ENCODE measurements around the gene TK2. TPM values are rescaled to one million over a fixed set of nuclear protein-coding genes. Genes with fewer than 3 reads are reported as not detected.

TK2 gene
- total RNA-seq, 6 experiments from 2014 or later, result 29.1 to 43.8 (median 32.6) TPM

GRCh38 chr16:66563574-66564334 lies 13.8 kb upstream of the TK2 start:
- no peaks in the 10 kb centered on the region; the same call in 1 of the 2 replicates for H3K27me3 Mint-ChIP-seq (ENCODE audit: insufficient read depth)
- peaks cover 28% of the 10 kb centered on the region for H3K4me1 Mint-ChIP-seq (ENCODE audit: low read depth)
- no peak overlapping the region for H3K4me3 Mint-ChIP-seq
- no peak for DNase-seq
- H3K27ac Mint-ChIP-seq, result no peak overlapping the region
- peaks cover 20% of the 10 kb centered on the region for H3K36me3 Mint-ChIP-seq (ENCODE audit: low read depth)
- no peak for TF ChIP-seq CTCF (IDR thresholded peaks at IDR 0.05)
- H3K9me3 Mint-ChIP-seq, result no peaks in the 10 kb centered on the region

- no peaks in the 10 kb centered on the region for H3K9me3 Mint-ChIP-seq
- peaks cover 20% of the 10 kb centered on the region for H3K36me3 Mint-ChIP-seq (ENCODE audit: low read depth)
- peaks cover 20% of the 10 kb centered on the region for H3K4me1 Mint-ChIP-seq (ENCODE audit: low read depth)
- no peak for TF ChIP-seq CTCF (IDR thresholded peaks at IDR 0.05)
- H3K27me3 Mint-ChIP-seq (ENCODE audit: insufficient read depth), result no peaks in the 10 kb centered on the region; the same call in 1 of the 2 replicates
- no peak overlapping the region; the same call in 1 of the 2 replicates for H3K27ac Mint-ChIP-seq
- DNase-seq, result no peak
- H3K4me3 Mint-ChIP-seq, result no peak overlapping the region
Observed at GRCh38 chr16:66562986-66563385, 13.1 kb upstream of the TK2 start.

GRCh38 chr16:66562409-66562808 lies 12.5 kb upstream of the TK2 start:
- Mint-ChIP-seq H3K36me3 (ENCODE audit: low read depth) (peaks cover 19% of the 10 kb centered on the region), H3K9me3 (no peaks in the 10 kb centered on the region), H3K27me3 (ENCODE audit: insufficient read depth) (no peaks in the 10 kb centered on the region; the same call in 1 of the 2 replicates)

GRCh38 chr16:66561381-66562080 lies 11.6 kb upstream of the TK2 start:
- Mint-ChIP-seq H3K36me3 (ENCODE audit: low read depth) (peaks cover 14% of the 10 kb centered on the region; the same call in 1 of the 2 replicates), H3K4me3 (no peak overlapping the region)

More at GRCh38 chr16:66562409-66562808, 12.5 kb upstream of the TK2 start:
- Mint-ChIP-seq H3K4me1 (ENCODE audit: low read depth) (peaks cover 14% of the 10 kb centered on the region), H3K27ac (no peak overlapping the region), H3K4me3 (no peak overlapping the region)
- DNase-seq, result no peak
- peak; percentile 35 for TF ChIP-seq CTCF (IDR thresholded peaks at IDR 0.05)

GRCh38 chr16:66560107-66560506 lies 10.2 kb upstream of the TK2 start:
- H3K9me3 Mint-ChIP-seq, result no peaks in the 10 kb centered on the region
- H3K36me3 Mint-ChIP-seq (ENCODE audit: low read depth), result peaks cover 15% of the 10 kb centered on the region; the same call in 1 of the 2 replicates
- TF ChIP-seq CTCF (IDR thresholded peaks at IDR 0.05), result no peak
- H3K27ac Mint-ChIP-seq, result no peak overlapping the region
- no peaks in the 10 kb centered on the region; the same call in 1 of the 2 replicates for H3K27me3 Mint-ChIP-seq (ENCODE audit: insufficient read depth)
- no peak overlapping the region for H3K4me3 Mint-ChIP-seq
- peaks cover 19% of the 10 kb centered on the region for H3K4me1 Mint-ChIP-seq (ENCODE audit: low read depth)
- DNase-seq, result no peak

More at GRCh38 chr16:66561381-66562080, 11.6 kb upstream of the TK2 start:
- Mint-ChIP-seq H3K9me3 (no peaks in the 10 kb centered on the region), H3K27ac (no peak overlapping the region), H3K27me3 (ENCODE audit: insufficient read depth) (no peaks in the 10 kb centered on the region; the same call in 1 of the 2 replicates), H3K4me1 (ENCODE audit: low read depth) (peaks cover 12% of the 10 kb centered on the region; the same call in 1 of the 2 replicates)
- TF ChIP-seq CTCF (IDR thresholded peaks at IDR 0.05), result no peak
- no peak for DNase-seq
